ENCODE results near the gene USP20.
A peak's percentile ranks its signal among the peaks of the same experiment; 100 is the strongest.
"Not testable (repeated sequence)": the region's sequence is repeated elsewhere in the genome, so short reads cannot be mapped to it uniquely, and the experiment has no call there.

Gene USP20

DNA sequence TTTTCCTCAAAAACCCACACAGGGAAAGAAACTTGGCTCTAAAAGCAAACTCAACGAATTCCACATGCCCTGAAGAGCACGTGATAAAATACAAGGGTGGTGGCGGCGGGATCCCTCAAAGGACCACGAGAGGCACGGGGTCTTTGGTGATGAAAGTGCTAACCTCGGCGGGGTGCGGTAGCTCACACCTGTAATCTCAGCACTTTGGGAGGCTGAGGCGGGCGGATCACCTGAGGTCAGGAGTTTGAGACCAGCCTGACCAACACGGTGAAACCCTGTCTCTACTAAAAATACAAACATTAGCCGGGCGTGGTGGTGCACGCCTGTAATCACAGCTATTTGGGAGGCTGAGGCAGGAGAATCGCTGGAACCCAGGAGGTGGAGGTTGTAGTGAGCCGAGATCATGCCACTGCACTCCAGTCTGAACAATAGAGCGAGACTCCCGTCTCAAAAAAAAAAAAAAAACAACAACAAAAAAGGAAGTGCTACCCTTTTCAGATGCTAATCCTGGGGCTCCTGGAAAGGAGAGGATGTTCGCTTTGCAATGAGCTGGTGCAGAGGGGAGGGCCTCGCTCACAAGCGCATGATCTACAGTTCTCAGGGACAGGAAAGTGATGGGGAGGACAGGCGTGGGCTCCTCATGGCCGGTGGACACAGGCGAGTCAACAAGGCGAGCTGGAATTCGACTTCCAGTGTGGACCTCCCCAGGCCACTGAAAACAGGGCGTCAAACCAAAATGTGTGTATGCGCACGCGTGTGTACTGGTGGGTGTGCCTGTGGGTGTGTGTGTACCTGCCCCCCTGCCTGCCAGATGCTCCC is 54.1 kb downstream of the USP20 start:
- peak; percentile 56 for DNase-seq (ENCODE audit: low read depth, low spot score)

- peak; percentile 86 for DNase-seq (ENCODE audit: low read depth, low spot score)
These were observed 54.9 kb downstream of the USP20 start for GRCh38 chr9:129889941-129890717.

DNA sequence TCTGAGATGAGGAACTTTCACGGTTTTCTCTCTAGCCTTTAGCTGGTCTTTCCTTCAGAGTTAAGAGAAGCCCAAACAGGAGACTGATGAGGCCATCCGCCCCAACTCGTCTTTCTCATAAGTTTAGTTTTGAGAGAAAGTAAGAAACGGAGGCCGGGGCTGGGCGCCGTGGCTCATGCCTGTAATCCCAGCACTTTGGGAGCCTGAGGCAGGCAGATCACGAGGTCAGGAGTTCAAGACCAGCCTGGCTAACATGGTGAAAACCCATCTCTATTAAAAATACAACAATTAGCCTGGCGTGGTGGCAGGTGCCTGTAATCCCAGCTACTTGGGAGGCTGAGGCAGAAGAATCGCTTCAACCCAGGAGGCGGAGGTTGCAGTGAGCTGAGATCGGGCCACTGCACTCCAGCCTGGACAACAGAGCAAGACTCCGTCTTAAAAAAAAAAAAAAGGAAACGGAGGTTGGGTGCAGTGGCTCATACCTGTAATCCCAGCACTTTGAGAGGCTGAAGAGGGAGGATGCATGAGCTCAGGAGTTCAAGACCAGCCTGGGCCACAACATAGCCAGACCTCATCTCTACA is 55.6 kb downstream of the USP20 start:
- DNase-seq (ENCODE audit: low read depth, low spot score): not testable (repeated sequence)

DNA sequence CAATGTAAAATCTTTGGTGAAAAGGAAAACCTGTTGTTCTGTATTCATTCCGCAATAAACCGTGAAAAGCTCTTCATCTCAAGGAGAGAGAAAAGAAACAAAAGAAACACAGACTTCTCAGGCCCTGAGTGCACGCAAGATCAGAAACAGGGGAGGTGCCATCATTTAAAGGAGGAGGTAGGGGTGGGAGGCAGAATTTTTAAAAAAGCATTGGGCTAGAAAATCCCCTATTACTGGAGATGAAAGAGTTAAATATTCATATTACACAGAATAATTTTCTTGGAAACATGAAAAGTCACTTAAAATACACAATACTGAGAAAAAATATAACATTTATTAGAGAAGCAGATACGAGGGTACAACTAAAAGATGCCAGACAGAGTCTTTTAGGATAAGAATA is 56.3 kb downstream of the USP20 start:
- DNase-seq (ENCODE audit: low read depth, low spot score): no peak

GRCh38 chr9:129894120-129894823 is 59.0 kb downstream of the USP20 start:
- DNase-seq (ENCODE audit: low read depth, low spot score): no peak

DNA sequence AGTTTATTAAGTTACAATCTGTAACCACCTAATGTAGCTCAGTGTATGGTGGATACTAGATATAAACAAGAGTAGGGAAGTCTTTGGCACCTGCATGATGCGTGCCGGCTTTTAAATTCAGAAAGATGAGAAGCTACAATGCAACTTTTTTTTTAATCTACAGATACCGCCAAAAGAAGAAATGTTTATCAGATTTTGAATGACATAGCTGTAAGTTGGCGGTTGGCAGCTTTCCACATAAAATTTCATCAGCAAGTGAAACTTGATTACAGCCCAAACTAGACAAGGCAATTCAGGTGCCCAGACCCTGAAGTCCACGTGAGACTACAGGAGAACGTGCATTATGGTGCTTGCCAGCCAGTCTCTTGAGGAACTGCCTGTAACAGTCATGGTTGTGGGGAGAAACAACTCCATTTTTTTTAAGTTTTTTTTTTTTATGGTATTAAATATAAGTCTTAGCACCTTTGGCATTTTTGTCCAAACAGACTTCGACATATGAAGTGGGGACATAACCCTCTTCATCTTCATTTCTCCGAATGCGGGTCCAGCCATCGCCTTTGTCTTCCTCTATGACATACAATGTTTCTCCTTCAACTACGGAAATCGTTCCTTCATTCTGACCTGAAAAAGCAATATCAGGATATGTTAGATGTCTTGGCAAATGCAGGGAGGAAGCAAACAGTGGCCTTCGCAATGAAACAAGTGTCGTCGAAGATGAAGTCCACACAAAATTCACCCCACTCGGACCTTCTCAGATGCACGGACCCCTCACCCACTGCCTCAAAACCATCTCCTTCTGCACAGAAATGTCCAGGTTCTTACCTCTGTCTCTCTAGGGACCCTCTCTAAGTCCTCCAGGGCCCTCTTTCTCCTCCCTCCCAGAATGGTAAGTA is 60.4 kb downstream of the USP20 start:
- DNase-seq (ENCODE audit: low read depth, low spot score): no peak

DNA sequence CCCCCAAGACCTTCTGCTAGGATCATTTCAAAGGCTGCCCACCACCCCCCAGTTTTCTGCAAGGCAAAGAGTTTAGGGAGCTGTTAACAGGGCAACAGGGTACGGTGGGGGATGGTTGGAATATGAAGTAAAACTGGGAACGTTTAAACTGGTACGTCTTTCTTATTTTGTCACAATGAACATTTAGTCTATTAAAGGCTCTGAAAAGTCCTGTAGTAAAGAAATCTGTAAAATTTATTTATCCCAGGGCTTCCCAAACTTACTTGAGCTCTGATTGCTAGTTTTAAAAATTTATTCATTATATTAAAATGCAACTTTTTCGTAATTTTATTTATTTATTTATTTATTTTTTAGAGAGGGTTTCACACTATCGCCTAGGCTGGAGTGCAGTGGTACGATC is 62.0 kb downstream of the USP20 start:
- DNase-seq (ENCODE audit: low read depth, low spot score): no peak

GRCh38 chr9:129898185-129898584 is 62.9 kb downstream of the USP20 start:
- DNase-seq (ENCODE audit: low read depth, low spot score): peak; percentile 48

- DNase-seq (ENCODE audit: low read depth, low spot score): no peak
These were observed 64.4 kb downstream of the USP20 start for GRCh38 chr9:129899620-129900019.

DNA sequence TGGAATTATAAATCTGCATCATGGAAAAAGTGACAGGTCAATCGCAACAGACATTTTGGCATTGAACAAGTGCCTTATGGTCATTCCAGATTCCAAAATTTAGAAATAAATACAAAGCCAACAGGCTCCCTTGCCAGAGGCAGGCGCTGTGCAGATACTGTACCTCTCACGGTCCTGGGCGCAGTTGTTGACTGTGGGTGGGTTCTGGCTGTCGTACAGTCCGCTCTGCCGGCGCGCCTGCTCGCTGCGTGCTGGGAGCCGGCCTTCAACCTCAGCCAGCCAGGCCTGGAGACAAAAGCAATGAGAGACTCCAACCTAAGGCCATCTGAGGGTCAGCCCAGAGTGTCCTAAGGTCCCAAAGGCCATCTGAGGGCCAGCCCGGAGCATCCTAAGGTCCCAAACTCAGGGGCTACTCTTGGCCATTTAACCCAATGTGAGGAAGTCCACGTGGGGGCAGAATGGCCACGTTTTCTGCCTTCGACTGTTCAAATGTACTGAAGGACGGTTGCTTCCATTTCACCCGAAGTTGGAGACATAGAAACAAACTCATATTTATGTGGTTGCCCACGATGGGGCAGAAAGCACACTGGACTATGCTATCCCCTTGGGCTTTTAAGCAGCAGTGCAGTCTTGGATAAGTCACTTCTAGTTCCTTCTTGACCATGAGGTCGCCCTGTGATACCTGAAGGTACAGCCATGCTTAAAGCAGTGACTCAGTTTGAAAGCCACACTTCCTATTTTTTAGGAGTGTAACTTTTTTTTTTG is 65.2 kb downstream of the USP20 start:
- no peak for DNase-seq (ENCODE audit: low read depth, low spot score)

DNA sequence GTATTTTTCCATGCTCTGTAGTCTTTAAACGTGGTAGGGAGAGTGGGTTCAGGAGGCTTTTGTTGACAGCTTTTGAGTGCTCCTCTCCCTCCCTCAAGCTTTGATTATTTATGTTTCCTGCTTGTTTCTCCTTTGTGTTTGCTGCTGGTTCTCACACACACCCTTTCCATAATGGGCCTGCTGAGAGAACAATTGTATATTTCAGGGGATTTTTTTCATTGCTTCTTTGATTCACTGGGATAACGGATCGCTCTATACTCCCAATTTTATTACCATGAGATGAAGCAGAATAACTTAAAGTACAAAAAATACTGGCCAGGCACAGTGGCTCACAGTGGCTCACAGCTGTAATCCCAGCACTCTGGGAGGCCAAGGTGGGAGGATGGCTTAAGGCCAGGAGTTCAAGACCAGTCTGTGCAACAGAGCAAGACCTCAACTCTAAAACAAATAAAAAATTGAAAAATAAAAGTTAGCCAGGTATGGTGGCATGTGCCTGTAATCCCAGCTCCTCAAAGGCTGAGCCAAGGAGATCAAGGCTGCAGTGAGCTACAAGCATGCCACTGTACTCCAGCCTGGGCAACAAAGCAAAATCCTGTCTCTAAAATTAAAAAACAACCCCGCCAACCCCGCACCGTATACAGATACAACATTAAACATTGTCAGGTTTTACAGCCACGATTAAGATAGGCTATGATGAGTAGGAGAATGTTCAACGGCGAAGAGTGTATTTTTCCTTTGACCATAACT is 66.9 kb downstream of the USP20 start:
- DNase-seq (ENCODE audit: low read depth, low spot score): no peak

DNA sequence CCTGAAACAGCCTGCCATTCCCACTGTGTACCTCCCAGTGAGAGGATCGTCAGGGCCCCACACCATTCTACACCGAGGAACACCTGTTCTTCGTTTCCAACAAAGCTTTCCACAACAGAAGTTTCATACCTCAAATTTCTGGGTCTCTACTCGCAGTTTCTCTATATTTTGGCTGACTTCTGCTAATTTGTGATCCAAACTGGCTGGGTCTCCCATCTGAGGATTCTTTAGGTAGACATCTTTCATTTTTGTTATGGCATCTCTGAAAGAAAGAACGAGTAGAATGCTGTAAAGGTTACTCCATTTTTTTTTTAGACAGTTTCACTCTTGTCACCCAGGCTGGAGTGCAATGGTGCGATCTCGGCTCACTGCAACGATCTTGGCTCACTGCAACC is 67.5 kb downstream of the USP20 start:
- DNase-seq (ENCODE audit: low read depth, low spot score): no peak

GRCh38 chr9:129904734-129905133 is 69.5 kb downstream of the USP20 start:
- no peak for DNase-seq (ENCODE audit: low read depth, low spot score)

DNA sequence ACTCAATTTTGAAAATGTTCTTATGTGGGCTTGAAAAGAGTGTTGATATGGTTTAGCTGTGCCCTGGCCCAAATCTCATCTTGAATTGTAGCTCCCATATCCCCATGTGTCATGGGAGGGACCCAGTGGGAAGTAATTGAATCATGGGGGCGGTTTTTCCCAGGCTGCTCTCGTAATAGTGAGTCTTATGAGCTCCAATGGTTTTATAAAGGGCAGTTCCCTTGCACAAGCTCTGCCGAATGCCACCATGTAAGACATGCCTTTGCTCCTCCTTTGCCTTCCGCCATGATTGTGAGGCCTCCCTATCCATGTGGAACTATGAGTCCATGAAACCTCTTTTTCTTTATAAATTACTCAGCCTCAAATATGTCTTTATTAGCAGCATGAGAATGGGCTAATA is 71.0 kb downstream of the USP20 start:
- no peak for DNase-seq (ENCODE audit: low read depth, low spot score)

GRCh38 chr9:129907201-129907600 is 71.9 kb downstream of the USP20 start:
- no peak for DNase-seq (ENCODE audit: low read depth, low spot score)

DNA sequence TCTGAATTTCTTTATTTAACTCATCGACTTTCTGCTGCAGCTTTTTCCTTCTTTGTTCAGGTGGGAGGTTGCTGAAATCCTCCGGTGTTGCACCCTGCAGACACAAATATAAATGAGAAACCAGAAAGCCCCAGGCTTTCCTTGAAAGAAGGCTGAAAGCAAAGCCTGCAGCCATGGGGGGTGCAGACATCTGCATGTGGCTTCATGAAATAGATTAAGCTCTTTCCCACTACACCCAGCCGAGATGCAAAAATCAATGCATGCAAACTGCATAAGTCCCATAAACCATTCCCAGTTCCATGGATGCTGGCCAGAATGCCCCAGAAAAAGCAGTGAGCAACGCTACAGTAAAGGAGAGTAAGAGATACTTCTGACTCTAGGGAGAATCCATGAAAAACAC is 73.6 kb downstream of the USP20 start:
- peak; percentile 18 for DNase-seq (ENCODE audit: low read depth, low spot score)

DNA sequence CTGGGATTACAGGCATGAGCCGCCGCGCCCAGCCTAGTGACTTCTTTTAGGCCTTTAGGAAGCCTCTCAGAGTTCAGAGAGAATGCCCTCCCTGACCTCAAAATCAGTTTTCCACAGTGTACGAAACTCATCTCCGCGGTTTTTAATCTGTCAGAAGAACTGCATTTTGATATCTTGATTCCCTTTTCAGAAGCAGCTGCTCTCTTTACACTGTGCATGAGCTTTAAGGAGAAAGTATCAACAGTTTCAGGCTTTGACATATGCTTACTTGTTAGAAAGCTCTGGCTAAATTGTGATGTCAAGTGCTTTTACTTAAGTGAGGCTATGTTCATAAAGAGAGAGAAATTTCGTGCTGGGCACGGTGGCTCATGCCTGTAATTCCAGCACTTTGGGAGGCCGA is 74.6 kb downstream of the USP20 start:
- no peak for DNase-seq (ENCODE audit: low read depth, low spot score)

DNA sequence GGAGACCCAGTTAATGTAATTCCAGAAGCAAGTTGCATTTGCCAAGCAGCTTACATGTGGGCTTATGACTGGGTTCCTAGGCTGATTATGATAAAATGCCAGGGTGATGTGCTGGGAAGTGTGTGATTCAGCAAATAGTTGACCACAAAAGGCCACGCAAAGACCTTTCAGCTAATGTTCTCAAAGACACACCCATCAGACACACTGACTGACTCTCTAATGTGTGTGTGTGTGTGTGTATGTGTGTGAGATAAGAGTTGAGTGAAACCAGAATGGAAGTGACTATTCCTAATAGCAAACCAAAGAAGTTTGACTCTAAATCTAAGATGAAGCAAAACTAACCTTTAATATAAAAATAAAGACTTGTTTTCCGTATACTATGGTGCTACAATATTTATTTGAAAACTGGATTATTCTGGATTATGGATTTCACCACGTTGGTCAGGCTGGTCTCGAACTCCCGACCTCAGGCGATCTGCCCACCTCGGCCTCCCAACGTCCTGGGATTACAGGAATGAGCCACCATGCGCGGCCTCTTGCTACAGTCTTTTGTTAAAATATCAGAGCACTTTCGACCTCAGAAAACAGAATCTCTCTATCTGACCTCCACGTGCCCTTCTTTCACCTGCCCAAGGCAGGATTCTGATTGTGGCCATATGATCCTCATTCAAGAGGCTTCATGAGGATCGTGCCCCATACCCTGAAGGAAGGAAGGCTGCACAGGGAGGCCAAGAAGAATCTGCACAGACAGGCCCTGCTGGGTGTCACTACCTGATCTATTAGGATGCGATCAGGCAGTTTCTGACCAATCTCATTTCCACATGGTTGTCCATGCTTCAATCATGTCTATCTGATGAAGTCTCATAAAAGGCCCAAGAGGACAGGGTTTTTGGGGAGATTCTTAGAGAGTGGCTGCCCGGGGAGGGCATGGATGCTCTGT is 75.6 kb downstream of the USP20 start:
- DNase-seq (ENCODE audit: low read depth, low spot score): peak; percentile 18
